Parathyroid adenoma (tissue), 2 donors: ENCODE measurements around the gene MED25.

ENCODE experiments used
- H2AFZ ChIP-seq: fragments of 300-600 bp; sonication (generic); one replicate; pipeline ENCODE4 v1.7.0; 2017; ENCODE audit warnings: antibody characterized with exemption, mild to moderate bottlenecking
- H3K27ac ChIP-seq: fragments of 300-600 bp; sonication (generic); one replicate; pipeline ENCODE4 v1.7.0; 2017
- H3K27me3 ChIP-seq: fragments of 300-600 bp; sonication (generic); one replicate; pipeline ENCODE4 v1.7.0; 2017; ENCODE audit warnings: low read length; ENCODE audit not compliant: control insufficient read depth, insufficient read depth
- H3K36me3 ChIP-seq: fragments of 300-600 bp; sonication (generic); one replicate; pipeline ENCODE4 v1.7.0; 2017; ENCODE audit warnings: low read length; ENCODE audit not compliant: control insufficient read depth, insufficient read depth
- H3K4me1 ChIP-seq: fragments of 300-600 bp; sonication (generic); one replicate; pipeline ENCODE4 v1.7.0; 2017; ENCODE audit warnings: control low read depth
- H3K4me2 ChIP-seq: fragments of 300-600 bp; sonication (generic); one replicate; pipeline ENCODE4 v1.7.0; 2017; ENCODE audit warnings: low read length
- H3K4me3 ChIP-seq: fragments of 300-600 bp; sonication (generic); one replicate; pipeline ENCODE4 v1.7.0; 2017; ENCODE audit warnings: low read depth, low read length
- H3K79me2 ChIP-seq: fragments of 300-600 bp; sonication (generic); one replicate; pipeline ENCODE4 v1.7.0; 2017; ENCODE audit warnings: control low read depth
- H3K9ac ChIP-seq: fragments of 300-600 bp; sonication (generic); one replicate; pipeline ENCODE4 v1.7.0; 2017; ENCODE audit warnings: mild to moderate bottlenecking
- H3K9me3 ChIP-seq: fragments of 300-600 bp; sonication (generic); one replicate; pipeline ENCODE4 v1.7.0; 2017; ENCODE audit warnings: low read length; ENCODE audit not compliant: control insufficient read depth
- TF ChIP-seq, protein P1 (sequence below): fragments of 300-600 bp; sonication (generic); IDR thresholded peaks from one replicate; pipeline ENCODE4 v1.7.0; 2017; ENCODE audit warnings: antibody characterized with exemption, mild to moderate bottlenecking
- donor health status: primary hyperparathyroidism.

The MED25 gene

DNA sequence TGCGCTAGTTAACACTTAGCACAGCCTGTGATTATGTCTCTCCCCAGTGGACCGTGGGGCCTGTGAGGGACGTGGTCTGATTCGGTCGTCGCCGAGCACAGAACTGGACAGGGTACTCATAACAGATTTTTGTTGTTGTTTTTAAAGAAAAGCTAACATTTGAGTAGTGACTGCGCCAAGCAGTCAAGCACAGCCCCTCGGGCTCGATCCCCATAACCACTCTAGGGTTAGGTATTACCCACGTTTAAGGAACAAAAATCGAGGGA is 32.1 kb downstream of the MED25 start:
- peaks cover 4% of the 10 kb centered on the region for H3K4me1 ChIP-seq
- H3K79me2 ChIP-seq, result peaks cover 10% of the 10 kb centered on the region
- peak overlapping the region; percentile 82 for H3K4me2 ChIP-seq
- no peaks in the 10 kb centered on the region for H3K36me3 ChIP-seq
- H3K9me3 ChIP-seq, result no peaks in the 10 kb centered on the region
- TF ChIP-seq, protein P1, sequence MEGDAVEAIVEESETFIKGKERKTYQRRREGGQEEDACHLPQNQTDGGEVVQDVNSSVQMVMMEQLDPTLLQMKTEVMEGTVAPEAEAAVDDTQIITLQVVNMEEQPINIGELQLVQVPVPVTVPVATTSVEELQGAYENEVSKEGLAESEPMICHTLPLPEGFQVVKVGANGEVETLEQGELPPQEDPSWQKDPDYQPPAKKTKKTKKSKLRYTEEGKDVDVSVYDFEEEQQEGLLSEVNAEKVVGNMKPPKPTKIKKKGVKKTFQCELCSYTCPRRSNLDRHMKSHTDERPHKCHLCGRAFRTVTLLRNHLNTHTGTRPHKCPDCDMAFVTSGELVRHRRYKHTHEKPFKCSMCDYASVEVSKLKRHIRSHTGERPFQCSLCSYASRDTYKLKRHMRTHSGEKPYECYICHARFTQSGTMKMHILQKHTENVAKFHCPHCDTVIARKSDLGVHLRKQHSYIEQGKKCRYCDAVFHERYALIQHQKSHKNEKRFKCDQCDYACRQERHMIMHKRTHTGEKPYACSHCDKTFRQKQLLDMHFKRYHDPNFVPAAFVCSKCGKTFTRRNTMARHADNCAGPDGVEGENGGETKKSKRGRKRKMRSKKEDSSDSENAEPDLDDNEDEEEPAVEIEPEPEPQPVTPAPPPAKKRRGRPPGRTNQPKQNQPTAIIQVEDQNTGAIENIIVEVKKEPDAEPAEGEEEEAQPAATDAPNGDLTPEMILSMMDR, result no peak
- H3K4me3 ChIP-seq, result peak overlapping the region; percentile 99
- H3K9ac ChIP-seq, result no peak overlapping the region
- H3K27me3 ChIP-seq, result no peaks in the 10 kb centered on the region
- H3K27ac ChIP-seq, result peak overlapping the region; percentile 96
- H2AFZ ChIP-seq, result peak overlapping the region; percentile 95

DNA sequence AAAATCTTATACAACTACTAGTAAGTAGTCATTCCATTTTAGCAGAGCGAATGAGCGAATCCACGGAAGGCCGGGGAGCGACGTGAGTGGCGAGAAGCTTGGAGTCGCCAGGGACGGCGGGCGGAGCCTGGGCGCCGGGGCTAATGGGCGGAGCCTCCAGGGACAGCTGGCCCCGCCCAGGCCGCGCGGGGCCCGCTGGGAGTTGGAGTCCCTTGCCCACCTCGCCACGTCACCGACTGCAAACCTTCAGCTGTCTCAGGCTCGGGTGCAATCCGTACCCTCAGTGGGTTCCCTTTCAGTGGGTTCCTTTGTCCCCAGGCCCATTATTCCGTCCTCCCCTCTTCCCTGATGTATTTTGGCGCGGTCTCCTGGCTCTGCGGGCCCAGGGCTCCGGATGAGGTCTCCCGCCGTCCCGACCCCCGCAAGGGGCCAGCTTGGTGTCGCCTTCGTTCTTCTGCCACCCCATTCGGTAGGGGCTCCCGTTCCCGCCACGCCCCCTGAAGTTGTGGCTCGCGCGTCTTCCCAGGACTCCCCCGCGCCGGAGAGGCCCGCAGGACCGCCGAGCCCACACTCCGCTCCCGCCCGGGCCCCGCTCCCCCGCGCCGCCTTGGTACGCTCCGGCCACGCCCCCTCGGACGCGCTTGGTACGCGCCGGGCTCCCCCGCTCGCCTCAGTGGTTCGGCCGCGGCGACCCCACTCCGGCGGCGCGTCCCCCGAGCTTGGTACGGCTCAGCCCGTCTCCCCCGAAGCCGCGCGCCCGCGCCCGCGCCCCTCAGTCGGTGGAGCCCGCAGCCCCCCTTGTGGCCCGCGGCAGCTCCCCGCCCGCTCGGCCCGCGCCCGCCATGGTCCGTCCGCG is 32.6 kb downstream of the MED25 start, which contains the start of gene PTOV1:
Gene PTOV1 (plus strand): TSS at position 673 of the 856 bp plus-strand sequence.
- TF ChIP-seq, protein P1, result no peak
- Histone ChIP-seq H3K4me1 (peaks cover 4% of the 10 kb centered on the region), H3K9ac (peak within 1 kb of the TSS; percentile 85)

DNA sequence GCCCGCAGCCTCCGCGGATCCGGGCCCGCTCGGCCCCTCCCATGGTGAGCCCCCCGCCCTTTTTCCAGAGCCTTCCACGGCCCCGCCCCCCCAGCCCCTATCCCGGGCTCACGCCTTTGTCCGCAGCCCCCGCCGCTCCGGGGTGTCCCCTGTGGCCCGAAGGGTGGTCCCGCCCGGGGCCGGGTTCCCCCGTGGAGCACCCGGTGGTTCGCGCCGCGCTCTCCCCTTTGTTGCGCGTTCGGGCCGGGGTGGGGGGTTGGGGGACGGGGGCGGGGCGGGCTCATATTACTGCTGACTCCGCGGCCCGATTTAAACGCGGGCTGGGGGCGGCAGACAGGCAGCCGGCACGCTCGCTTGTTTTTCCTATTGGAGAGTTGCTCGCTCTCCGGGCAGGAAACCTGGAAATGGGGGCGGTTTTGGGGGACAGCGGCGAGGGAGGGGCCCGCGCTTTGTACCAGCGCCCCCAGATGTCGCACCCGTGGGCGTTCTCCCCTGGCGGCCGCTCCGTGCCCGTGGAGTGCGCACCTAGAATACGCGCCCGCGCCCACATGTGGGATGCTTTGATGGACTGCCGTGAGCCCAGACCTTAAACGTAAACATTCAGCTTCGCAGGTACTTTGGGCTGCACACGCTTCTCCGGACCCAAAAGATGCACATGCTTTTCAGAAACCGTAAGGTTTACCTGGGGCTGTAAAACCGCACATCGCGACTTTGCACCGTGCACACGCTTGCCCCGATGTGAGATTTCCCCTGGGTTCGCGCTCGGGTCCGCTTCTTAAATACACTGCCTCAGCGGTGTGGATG is 33.6 kb downstream of the MED25 start:
- Histone ChIP-seq H3K9ac (no peak overlapping the region), H3K27ac (peak overlapping the region; percentile 25), H3K9me3 (no peaks in the 10 kb centered on the region), H3K36me3 (no peaks in the 10 kb centered on the region), H2AFZ (no peak overlapping the region), H3K4me3 (peak overlapping the region; percentile 61), H3K79me2 (peaks cover 10% of the 10 kb centered on the region), H3K27me3 (no peaks in the 10 kb centered on the region), H3K4me2 (peak overlapping the region; percentile 80), H3K4me1 (peaks cover 4% of the 10 kb centered on the region)
- TF ChIP-seq, protein P1, result no peak

More for the DNA sequence above, 32.6 kb downstream of the MED25 start, which contains the start of gene PTOV1:
- Histone ChIP-seq H3K27me3 (no peaks in the 10 kb centered on the region), H3K4me2 (peak within 1 kb of the TSS; percentile 82), H3K79me2 (peaks cover 10% of the 10 kb centered on the region), H3K36me3 (no peaks in the 10 kb centered on the region), H3K9me3 (no peaks in the 10 kb centered on the region), H3K4me3 (peak within 1 kb of the TSS; percentile 99), H2AFZ (peak within 1 kb of the TSS; percentile 95), H3K27ac (peak within 1 kb of the TSS; percentile 96)

DNA sequence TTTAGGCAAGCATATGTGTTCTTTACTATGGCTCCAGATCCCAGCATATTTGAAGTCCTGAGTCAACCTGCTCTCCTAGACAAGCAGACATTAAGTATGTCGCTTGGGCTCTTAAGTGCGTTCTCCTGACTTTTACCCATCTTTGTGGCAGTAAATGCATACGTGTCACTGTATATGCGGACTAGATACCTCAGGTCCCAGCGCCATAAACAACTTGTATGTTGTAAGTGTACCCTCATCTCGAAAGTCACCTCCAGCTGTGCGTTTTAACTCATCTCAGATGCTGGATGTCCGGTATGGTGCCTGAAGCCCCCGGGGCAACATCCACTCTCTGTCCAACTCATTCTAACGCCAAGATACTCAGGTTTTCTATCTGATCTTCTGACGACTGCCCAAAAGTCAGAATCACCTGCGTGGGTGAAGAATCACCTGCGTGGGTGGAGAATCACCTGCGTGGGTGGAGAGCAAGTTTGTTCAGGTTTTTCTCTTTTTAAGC is 34.6 kb downstream of the MED25 start:
- Histone ChIP-seq H3K79me2 (peaks cover 10% of the 10 kb centered on the region), H3K9ac (no peak overlapping the region), H2AFZ (no peak overlapping the region), H3K4me2 (peak overlapping the region; percentile 80), H3K4me1 (peaks cover 4% of the 10 kb centered on the region), H3K4me3 (peak overlapping the region; percentile 61), H3K9me3 (no peaks in the 10 kb centered on the region), H3K27me3 (no peaks in the 10 kb centered on the region), H3K36me3 (no peaks in the 10 kb centered on the region), H3K27ac (no peak overlapping the region)
- TF ChIP-seq, protein P1, result no peak
